Measurements from ENCODE around the gene NEU1.

DNA sequence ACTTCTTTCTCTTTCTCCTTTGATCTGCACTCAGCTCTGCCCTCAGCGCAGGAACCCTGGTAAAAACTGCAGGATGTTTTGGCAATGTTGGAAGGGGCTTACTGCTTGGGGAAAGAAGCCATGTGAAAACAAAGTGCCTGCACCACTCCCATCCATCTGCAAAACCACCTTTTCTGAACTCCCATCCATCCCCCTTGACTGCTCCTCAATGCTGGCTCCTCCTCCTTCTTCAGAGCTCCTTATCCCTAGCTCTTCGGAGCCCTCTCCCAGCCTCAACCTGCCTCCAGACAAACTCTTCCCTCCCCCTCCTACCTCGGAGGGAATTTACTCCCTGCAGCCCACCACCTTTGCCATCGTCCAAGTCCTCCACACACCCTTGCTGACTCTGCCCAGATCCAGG is 43.5 kb upstream of the NEU1 start:
- no peak for TF ChIP-seq EZH2 (IDR thresholded peaks at IDR 0.05; ENCODE audit: insufficient read depth, poor library complexity, severe bottlenecking)
- no peak for TF ChIP-seq EZH2phosphoT487 (IDR thresholded peaks at IDR 0.05; ENCODE audit: insufficient read depth, low read depth)
